Panc1 (cell line): ENCODE measurements around the gene SCYGR5. TPM values are rescaled to one million over a fixed set of nuclear protein-coding genes. Genes with fewer than 3 reads are reported as not detected.

Experiments used
- ATAC-seq: fragments of 200-7000 bp; cut with Tn5 transposase; 2 replicates; pipeline ENCODE4 v1.9.1; 2020; ENCODE audit warnings: mild to moderate bottlenecking, moderate library complexity
- BruUV-seq: library from RNA; stranded (reverse); fragments of 400-500 nt; replicated peaks from 2 replicates; lab custom pipeline; 2021; lab: Mats Ljungman, UMichigan
- CTCF ChIA-PET: fragments of 300-600 bp; sonication (Branson Sonifier 250); formaldehyde crosslinking; loops from one replicate; lab custom pipeline; 2022; ENCODE audit warnings: antibody characterized with exemption; lab: Charles Lee
- POLR2A ChIA-PET: fragments of 300-600 bp; sonication (Branson Sonifier 250); formaldehyde crosslinking; loops from one replicate; lab custom pipeline; 2022; ENCODE audit warnings: antibody characterized with exemption; lab: Charles Lee
- DNase-seq: peaks from one replicate; pipeline ENCODE4 v3.0.0-alpha.2; 2010; ENCODE audit warnings: low read depth, low spot score
- H3K27ac ChIP-seq: 2 replicates; pipeline ENCODE4 v1.5.1; 2011; ENCODE audit warnings: mild to moderate bottlenecking, low read length, inconsistent platforms
- H3K27me3 ChIP-seq: fragments of 200-500 bp; sonication (Bioruptor generic); 2 replicates; pipeline ENCODE4 v1.6.0; 2014; ENCODE audit warnings: low read length, inconsistent platforms; ENCODE audit not compliant: control insufficient read depth, insufficient read depth
- H3K36me3 ChIP-seq: fragments of 200-500 bp; sonication (Bioruptor generic); 2 replicates; pipeline ENCODE4 v1.5.1; 2014; ENCODE audit warnings: inconsistent platforms, mild to moderate bottlenecking, low read length, moderate library complexity; ENCODE audit not compliant: control insufficient read depth, insufficient read depth
- H3K4me1 ChIP-seq: 2 replicates; pipeline ENCODE4 v1.5.1; 2011; ENCODE audit warnings: inconsistent platforms, mild to moderate bottlenecking, low read length, moderate library complexity; ENCODE audit not compliant: control insufficient read depth, insufficient read depth
- H3K4me3 ChIP-seq, 2 experiments: 2 replicates each; pipeline ENCODE4 v1.5.1; 2011 to 2012; ENCODE audit warnings: low read depth in 2 of 2, low read length in 2 of 2, mild to moderate bottlenecking in 2 of 2, inconsistent platforms in 1 of 2, moderate library complexity in 1 of 2
- H3K9me3 ChIP-seq: fragments of 200-500 bp; sonication (Bioruptor generic); 2 replicates; pipeline ENCODE4 v1.5.1; 2014; ENCODE audit warnings: low read depth, mild to moderate bottlenecking, inconsistent platforms, low read length, moderate library complexity; ENCODE audit not compliant: control insufficient read depth, insufficient read depth
- POLR2AphosphoS5 ChIP-seq: IDR thresholded peaks from 2 replicates; pipeline ENCODE4 v1.6.1; 2012; ENCODE audit warnings: mild to moderate bottlenecking, low read depth, low read length, moderate library complexity
- SIN3A ChIP-seq: IDR thresholded peaks from 2 replicates; pipeline ENCODE4 v1.6.1; 2012; ENCODE audit warnings: low read depth, mild to moderate bottlenecking, low read length, moderate library complexity, borderline replicate concordance; ENCODE audit not compliant: insufficient read depth
- TCF7L2 ChIP-seq: IDR thresholded peaks from 2 replicates; pipeline ENCODE4 v1.6.1; 2011; ENCODE audit warnings: mild to moderate bottlenecking, low read depth, low read length, inconsistent platforms
- in situ Hi-C: cut with HindIII; loops from 2 replicates; pipeline ENCODE4 v1.10.0; 2016; ENCODE audit warnings: low sequenced_read_pairs, low pct_unique_long_range_greater_than_20kb
- intact Hi-C: fragments of 100-400 bp; cut with micrococcal nuclease; formaldehyde crosslinking; loops from one replicate; pipeline ENCODE4 v1.10.0; 2022; ENCODE audit not compliant: unreplicated experiment
- total RNA-seq: library from RNA; stranded (reverse); gene quantifications from one replicate; pipeline ENCODE4 v1.2.1, GENCODE V29; 2021; ENCODE audit not compliant: unreplicated experiment
- TF ChIP-seq, protein P1 (sequence below), 2 experiments: IDR thresholded peaks; 2 replicates each; pipeline ENCODE4 v1.6.1; 2011 to 2012; ENCODE audit warnings: low read depth in 2 of 2, control low read depth in 1 of 2, low read length in 1 of 2, mild to moderate bottlenecking in 1 of 2, moderate library complexity in 1 of 2; ENCODE audit not compliant: insufficient read depth in 1 of 2
- TF ChIP-seq, protein P2 (sequence below): fragments of 450-650 bp; IDR thresholded peaks from 2 replicates; pipeline ENCODE4 v1.5.1; 2017; ENCODE audit warnings: mild to moderate bottlenecking

Gene SCYGR5
- total RNA-seq, 1 experiment from 2014 or later = not detected

DNA sequence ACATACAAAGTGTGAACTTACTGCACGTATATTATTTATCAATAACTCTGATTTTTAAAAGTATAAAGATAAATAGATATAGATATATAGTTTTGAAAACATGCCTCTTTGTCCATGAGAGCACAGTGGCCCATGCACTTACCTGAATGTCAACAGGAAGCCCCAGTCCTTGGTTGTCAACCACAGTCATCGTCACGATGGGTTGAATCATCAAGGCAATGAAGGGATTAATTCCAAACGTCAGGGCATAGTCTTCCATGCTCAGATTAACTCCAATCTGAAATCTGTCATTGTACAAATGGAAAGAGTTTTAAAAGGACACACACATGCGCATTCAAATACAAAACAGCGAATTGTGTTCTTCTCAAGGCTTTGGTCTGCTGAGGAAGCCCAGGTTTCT is 33.8 kb upstream of the SCYGR5 start:
- no peaks in the 10 kb centered on the region for H3K36me3 ChIP-seq
- H3K4me3 ChIP-seq = no peak overlapping the region
- BruUV-seq = no TSS peak
- DNase-seq = no peak
- TF ChIP-seq, protein P1, sequence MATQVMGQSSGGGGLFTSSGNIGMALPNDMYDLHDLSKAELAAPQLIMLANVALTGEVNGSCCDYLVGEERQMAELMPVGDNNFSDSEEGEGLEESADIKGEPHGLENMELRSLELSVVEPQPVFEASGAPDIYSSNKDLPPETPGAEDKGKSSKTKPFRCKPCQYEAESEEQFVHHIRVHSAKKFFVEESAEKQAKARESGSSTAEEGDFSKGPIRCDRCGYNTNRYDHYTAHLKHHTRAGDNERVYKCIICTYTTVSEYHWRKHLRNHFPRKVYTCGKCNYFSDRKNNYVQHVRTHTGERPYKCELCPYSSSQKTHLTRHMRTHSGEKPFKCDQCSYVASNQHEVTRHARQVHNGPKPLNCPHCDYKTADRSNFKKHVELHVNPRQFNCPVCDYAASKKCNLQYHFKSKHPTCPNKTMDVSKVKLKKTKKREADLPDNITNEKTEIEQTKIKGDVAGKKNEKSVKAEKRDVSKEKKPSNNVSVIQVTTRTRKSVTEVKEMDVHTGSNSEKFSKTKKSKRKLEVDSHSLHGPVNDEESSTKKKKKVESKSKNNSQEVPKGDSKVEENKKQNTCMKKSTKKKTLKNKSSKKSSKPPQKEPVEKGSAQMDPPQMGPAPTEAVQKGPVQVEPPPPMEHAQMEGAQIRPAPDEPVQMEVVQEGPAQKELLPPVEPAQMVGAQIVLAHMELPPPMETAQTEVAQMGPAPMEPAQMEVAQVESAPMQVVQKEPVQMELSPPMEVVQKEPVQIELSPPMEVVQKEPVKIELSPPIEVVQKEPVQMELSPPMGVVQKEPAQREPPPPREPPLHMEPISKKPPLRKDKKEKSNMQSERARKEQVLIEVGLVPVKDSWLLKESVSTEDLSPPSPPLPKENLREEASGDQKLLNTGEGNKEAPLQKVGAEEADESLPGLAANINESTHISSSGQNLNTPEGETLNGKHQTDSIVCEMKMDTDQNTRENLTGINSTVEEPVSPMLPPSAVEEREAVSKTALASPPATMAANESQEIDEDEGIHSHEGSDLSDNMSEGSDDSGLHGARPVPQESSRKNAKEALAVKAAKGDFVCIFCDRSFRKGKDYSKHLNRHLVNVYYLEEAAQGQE (IDR thresholded peaks at IDR 0.05; ENCODE audit: insufficient read depth in 1 of 2, low read depth in 2 of 2, low read length in 1 of 2) = no peak
- TF ChIP-seq, protein P2, sequence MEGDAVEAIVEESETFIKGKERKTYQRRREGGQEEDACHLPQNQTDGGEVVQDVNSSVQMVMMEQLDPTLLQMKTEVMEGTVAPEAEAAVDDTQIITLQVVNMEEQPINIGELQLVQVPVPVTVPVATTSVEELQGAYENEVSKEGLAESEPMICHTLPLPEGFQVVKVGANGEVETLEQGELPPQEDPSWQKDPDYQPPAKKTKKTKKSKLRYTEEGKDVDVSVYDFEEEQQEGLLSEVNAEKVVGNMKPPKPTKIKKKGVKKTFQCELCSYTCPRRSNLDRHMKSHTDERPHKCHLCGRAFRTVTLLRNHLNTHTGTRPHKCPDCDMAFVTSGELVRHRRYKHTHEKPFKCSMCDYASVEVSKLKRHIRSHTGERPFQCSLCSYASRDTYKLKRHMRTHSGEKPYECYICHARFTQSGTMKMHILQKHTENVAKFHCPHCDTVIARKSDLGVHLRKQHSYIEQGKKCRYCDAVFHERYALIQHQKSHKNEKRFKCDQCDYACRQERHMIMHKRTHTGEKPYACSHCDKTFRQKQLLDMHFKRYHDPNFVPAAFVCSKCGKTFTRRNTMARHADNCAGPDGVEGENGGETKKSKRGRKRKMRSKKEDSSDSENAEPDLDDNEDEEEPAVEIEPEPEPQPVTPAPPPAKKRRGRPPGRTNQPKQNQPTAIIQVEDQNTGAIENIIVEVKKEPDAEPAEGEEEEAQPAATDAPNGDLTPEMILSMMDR = no peak
- TF ChIP-seq TCF7L2 (no peak), SIN3A (no peak)
- ChIA-PET CTCF (no interaction called here), POLR2A (no interaction called here)
- peaks cover 10% of the 10 kb centered on the region for H3K27me3 ChIP-seq
- H3K27ac ChIP-seq = no peak overlapping the region
- in situ Hi-C loops = no loop called here
- no peaks in the 10 kb centered on the region for H3K4me1 ChIP-seq
- no peak for ATAC-seq
- intact Hi-C loops = no loop called here
- no peaks in the 10 kb centered on the region for H3K9me3 ChIP-seq

DNA sequence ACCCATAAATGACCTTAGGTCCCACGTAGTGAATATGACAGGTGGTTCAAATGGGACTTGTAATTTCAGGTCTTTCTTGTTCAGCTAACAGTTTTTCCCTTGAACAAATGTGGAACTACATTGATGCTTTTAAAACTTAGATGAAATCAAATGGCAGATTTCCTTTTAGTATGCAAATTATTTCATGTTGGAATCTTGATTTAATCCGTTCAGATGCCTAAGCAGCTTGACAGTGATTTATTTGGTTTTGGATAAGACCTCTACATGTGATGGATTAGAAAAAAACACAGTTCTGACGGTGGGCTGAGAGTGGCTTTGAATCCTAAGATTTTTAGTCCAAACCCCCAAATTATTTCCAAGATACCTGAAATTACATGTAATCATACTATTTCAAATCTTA is 32.4 kb upstream of the SCYGR5 start:
- TF ChIP-seq POLR2AphosphoS5 (no peak), SIN3A (no peak), TCF7L2 (no peak)
- TF ChIP-seq, protein P1 (IDR thresholded peaks at IDR 0.05; ENCODE audit: insufficient read depth in 1 of 2, low read depth in 2 of 2, low read length in 1 of 2) = no peak
- TF ChIP-seq, protein P2 = no peak
- DNase-seq (no peak), ATAC-seq (no peak)
- Histone ChIP-seq H3K27me3 (peaks cover 9% of the 10 kb centered on the region), H3K4me3 (no peak overlapping the region), H3K27ac (no peak overlapping the region), H3K36me3 (no peaks in the 10 kb centered on the region), H3K9me3 (no peaks in the 10 kb centered on the region), H3K4me1 (no peaks in the 10 kb centered on the region)
- no TSS peak for BruUV-seq
- ChIA-PET CTCF (no interaction called here), POLR2A (no interaction called here)
- in situ Hi-C loops (no loop called here), intact Hi-C loops (no loop called here)
